Gastrocnemius medialis (tissue), 4 donors: ENCODE results near the gene GPR141.

Experiments used
- CTCF ChIP-seq, 5 experiments: fragments of 450-650 bp in 3 of 5; fragments of 200-600 bp in 2 of 5; sonication (generic) in 2 of 5; IDR thresholded peaks in 4 of 5; conservative IDR thresholded peaks in 1 of 5; 1 replicate in 4 of 5; 2 replicates in 1 of 5; pipeline ENCODE4 v1.5.1; 2016 to 2019; ENCODE audit warnings: antibody characterized with exemption in 5 of 5, mild to moderate bottlenecking in 3 of 5, moderate library complexity in 3 of 5
- POLR2A ChIP-seq, 2 donors: fragments of 450-650 bp; IDR thresholded peaks; one replicate each; pipeline ENCODE4 v1.6.1; 2017; ENCODE audit warnings: antibody characterized with exemption in 2 of 2, mild to moderate bottlenecking in 2 of 2, moderate library complexity in 2 of 2

GRCh38 chr7:37675749-37676148 lies 7.8 kb upstream of the GPR141 start:
- TF ChIP-seq CTCF (IDR thresholded peaks at IDR 0.05 in 4 of 5, conservative IDR thresholded peaks at IDR 0.05 in 1 of 5) (no peak), POLR2A (IDR thresholded peaks at IDR 0.05) (no peak)
